PFSK-1 (cell line): ENCODE data around the gene PXK.

ENCODE experiments used
- POLR2AphosphoS5 ChIP-seq: IDR thresholded peaks from 2 replicates; pipeline ENCODE4 v1.6.1; 2012; ENCODE audit warnings: low read depth, mild to moderate bottlenecking, control low read depth, low read length, moderate library complexity
- TF ChIP-seq, protein P1 (sequence below), 2 experiments: IDR thresholded peaks; 2 replicates each; pipeline versions ENCODE4 v1.6.1 to v1.8.0; 2011 to 2012; ENCODE audit warnings: low read depth in 2 of 2, low read length in 2 of 2, control low read depth in 1 of 2, inconsistent platforms in 1 of 2, mild to moderate bottlenecking in 1 of 2, moderate library complexity in 1 of 2; ENCODE audit not compliant: insufficient read depth in 1 of 2

DNA sequence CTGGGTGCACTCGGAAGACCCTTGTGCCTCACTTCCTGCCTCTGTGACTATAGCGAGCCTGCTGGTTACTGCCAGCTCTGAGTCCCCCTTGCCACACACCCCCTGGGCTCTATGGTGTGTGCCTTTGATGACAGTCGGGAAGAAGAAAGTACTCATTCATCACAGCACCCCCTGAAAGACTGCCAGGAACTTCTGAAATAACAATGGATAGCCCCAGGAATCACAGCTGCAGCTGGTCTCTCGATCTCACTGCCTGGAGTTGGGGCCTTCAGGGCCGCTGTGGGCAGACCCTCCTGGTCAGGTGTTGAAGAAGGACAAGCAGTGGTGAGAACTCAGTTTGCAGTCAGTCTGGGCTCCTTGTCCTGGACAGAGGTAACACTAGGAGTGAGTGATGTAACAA lies 36.4 kb upstream of the PXK start:
- TF ChIP-seq, protein P1, sequence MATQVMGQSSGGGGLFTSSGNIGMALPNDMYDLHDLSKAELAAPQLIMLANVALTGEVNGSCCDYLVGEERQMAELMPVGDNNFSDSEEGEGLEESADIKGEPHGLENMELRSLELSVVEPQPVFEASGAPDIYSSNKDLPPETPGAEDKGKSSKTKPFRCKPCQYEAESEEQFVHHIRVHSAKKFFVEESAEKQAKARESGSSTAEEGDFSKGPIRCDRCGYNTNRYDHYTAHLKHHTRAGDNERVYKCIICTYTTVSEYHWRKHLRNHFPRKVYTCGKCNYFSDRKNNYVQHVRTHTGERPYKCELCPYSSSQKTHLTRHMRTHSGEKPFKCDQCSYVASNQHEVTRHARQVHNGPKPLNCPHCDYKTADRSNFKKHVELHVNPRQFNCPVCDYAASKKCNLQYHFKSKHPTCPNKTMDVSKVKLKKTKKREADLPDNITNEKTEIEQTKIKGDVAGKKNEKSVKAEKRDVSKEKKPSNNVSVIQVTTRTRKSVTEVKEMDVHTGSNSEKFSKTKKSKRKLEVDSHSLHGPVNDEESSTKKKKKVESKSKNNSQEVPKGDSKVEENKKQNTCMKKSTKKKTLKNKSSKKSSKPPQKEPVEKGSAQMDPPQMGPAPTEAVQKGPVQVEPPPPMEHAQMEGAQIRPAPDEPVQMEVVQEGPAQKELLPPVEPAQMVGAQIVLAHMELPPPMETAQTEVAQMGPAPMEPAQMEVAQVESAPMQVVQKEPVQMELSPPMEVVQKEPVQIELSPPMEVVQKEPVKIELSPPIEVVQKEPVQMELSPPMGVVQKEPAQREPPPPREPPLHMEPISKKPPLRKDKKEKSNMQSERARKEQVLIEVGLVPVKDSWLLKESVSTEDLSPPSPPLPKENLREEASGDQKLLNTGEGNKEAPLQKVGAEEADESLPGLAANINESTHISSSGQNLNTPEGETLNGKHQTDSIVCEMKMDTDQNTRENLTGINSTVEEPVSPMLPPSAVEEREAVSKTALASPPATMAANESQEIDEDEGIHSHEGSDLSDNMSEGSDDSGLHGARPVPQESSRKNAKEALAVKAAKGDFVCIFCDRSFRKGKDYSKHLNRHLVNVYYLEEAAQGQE (IDR thresholded peaks at IDR 0.05; ENCODE audit: insufficient read depth in 1 of 2, low read depth in 2 of 2, low read length in 2 of 2): no peak
- no peak for TF ChIP-seq POLR2AphosphoS5
